ENCODE measurements around the gene CABP4.

Gene CABP4

DNA sequence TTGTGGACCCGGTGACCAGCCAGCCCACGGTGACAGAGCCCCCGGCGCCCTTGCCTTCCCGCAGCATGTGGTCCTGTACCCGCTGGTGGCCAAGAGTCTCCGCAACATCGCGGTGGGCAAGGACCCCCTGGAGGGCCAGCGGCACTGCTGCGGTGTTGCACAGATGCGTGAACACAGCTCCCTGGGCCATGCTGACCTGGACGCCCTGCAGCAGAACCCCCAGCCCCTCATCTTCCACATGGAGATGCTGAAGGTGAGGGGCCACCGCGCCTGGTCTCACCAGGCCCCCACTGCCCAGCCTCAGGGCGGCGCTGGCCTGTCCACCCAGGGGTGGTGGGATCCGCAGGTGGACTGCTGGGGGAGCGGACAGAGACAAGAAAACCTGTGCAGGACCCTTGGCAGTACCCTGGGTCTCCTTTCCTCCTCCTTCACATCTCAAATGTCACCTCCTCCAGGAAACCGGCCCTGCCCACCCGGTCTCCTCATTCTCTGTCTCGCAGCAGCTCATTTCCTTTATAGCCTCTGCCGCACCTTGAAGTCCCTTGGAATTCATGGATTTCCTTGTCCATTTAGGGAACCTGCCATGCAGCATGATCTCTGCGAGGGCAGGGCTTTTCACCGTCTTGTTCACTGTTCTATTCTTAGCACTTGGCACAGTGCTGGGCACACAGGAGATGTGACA, 34.2 kb downstream of the CABP4 start:
- 93% methylated on average over 25 of the region's 25 CpGs for WGBS

DNA sequence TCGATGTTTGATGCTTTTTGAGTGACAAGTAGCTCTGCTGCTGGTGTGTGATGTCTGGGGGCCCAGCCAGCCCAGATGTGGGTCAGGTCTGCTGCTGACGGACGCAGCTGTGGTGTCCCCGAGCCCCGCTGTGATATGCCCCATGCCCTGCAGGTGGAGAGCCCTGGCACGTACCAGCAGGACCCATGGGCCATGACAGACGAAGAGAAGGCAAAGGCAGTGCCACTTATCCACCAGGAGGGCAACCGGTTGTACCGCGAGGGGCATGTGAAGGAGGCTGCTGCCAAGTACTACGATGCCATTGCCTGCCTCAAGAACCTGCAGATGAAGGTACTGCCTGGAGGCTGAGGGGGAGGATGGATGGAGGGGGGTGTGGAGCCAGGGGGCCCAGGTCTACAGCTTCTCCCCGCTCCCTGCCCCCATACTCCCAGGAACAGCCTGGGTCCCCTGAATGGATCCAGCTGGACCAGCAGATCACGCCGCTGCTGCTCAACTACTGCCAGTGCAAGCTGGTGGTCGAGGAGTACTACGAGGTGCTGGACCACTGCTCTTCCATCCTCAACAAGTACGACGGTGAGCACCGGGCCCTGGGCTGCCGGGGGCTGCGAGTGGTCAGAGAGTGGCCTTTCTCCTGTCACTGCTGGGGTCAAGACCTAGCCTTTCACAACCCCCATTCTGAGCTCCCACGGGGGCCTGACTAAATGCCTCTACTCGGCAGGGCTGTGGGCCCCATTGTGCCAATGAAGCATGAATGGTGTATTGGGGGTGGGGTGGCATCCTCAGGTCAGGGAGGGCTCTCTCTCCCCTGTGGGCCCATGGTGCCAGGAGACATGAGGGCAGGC, 35.0 kb downstream of the CABP4 start:
- Histone ChIP-seq H3K9me3 (ENCODE audit: control insufficient read depth, low read length) (no peaks in the 10 kb centered on the region), H2BK15ac (ENCODE audit: low read depth, poor library complexity, severe bottlenecking) (no peak overlapping the region), H3K27me3 (ENCODE audit: control insufficient read depth in 1 of 2, insufficient read depth in 1 of 2, low read length in 2 of 2) (no peaks in the 10 kb centered on the region), H3K79me1 (replicated peaks; ENCODE audit: low read length, poor library complexity, severe bottlenecking) (peaks cover 32% of the 10 kb centered on the region), H3K4ac (ENCODE audit: low read depth in 1 of 2, low read length in 2 of 2) (no peak overlapping the region), H3K27ac (ENCODE audit: low read length, poor library complexity, severe bottlenecking) (peak overlapping the region; percentile 1), H2AK5ac (ENCODE audit: low read length, severe bottlenecking) (no peak overlapping the region), H2AFZ (ENCODE audit: low read depth, low read length) (no peak overlapping the region), H3K4me1 (ENCODE audit: control insufficient read depth, insufficient read depth, low read depth, low read length) (peaks cover 13% of the 10 kb centered on the region), H3K36me3 (ENCODE audit: control insufficient read depth in 1 of 2, insufficient read depth in 2 of 2, low read depth in 1 of 2, low read length in 2 of 2) (peaks cover 37 to 76% of the 10 kb centered on the region in 2 experiments), H3K14ac (ENCODE audit: low read length in 2 of 2) (no peak overlapping the region), H3K18ac (ENCODE audit: low read depth in 1 of 2, low read length in 2 of 2) (no peak overlapping the region), H3K4me2 (ENCODE audit: low read length, poor library complexity, severe bottlenecking) (no peak overlapping the region), H3K23ac (ENCODE audit: low read length in 2 of 2) (no peak overlapping the region), H2BK12ac (ENCODE audit: low read length in 2 of 2) (no peak overlapping the region), H2BK120ac (ENCODE audit: low read depth, low read length) (no peak overlapping the region), H3K9ac (ENCODE audit: low read length) (no peak overlapping the region), H4K91ac (ENCODE audit: low read length) (no peak overlapping the region), H3K4me3 (ENCODE audit: insufficient read depth in 1 of 2, low read depth in 1 of 2, low read length in 2 of 2) (no peak overlapping the region), H4K8ac (ENCODE audit: low read length) (no peak overlapping the region), H2BK5ac (ENCODE audit: low read depth, low read length, poor library complexity, severe bottlenecking) (no peak overlapping the region)
- DNase-seq: no peak
- 98% methylated on average over 22 of the region's 23 CpGs for WGBS

More for the DNA sequence above, 34.2 kb downstream of the CABP4 start:
- Histone ChIP-seq H3K4me2 (ENCODE audit: low read length, poor library complexity, severe bottlenecking) (no peak overlapping the region), H2BK12ac (ENCODE audit: low read length in 2 of 2) (no peak overlapping the region), H2BK120ac (ENCODE audit: low read depth, low read length) (no peak overlapping the region), H2BK15ac (ENCODE audit: low read depth, poor library complexity, severe bottlenecking) (no peak overlapping the region), H3K79me1 (replicated peaks; ENCODE audit: low read length, poor library complexity, severe bottlenecking) (peaks cover 31% of the 10 kb centered on the region), H3K27ac (ENCODE audit: low read length, poor library complexity, severe bottlenecking) (no peak overlapping the region), H2AFZ (ENCODE audit: low read depth, low read length) (no peak overlapping the region), H3K27me3 (ENCODE audit: control insufficient read depth in 1 of 2, insufficient read depth in 1 of 2, low read length in 2 of 2) (no peaks in the 10 kb centered on the region), H4K8ac (ENCODE audit: low read length) (no peak overlapping the region), H2BK5ac (ENCODE audit: low read depth, low read length, poor library complexity, severe bottlenecking) (no peak overlapping the region), H3K9ac (ENCODE audit: low read length) (no peak overlapping the region), H3K18ac (ENCODE audit: low read depth in 1 of 2, low read length in 2 of 2) (no peak overlapping the region), H3K4me3 (ENCODE audit: insufficient read depth in 1 of 2, low read depth in 1 of 2, low read length in 2 of 2) (no peak overlapping the region), H3K36me3 (ENCODE audit: control insufficient read depth in 1 of 2, insufficient read depth in 2 of 2, low read depth in 1 of 2, low read length in 2 of 2) (peaks cover 41 to 75% of the 10 kb centered on the region in 2 experiments), H4K91ac (ENCODE audit: low read length) (no peak overlapping the region), H3K23ac (ENCODE audit: low read length in 2 of 2) (no peak overlapping the region), H3K9me3 (ENCODE audit: control insufficient read depth, low read length) (no peaks in the 10 kb centered on the region), H3K14ac (ENCODE audit: low read length in 2 of 2) (no peak overlapping the region), H2AK5ac (ENCODE audit: low read length, severe bottlenecking) (no peak overlapping the region), H3K4ac (ENCODE audit: low read depth in 1 of 2, low read length in 2 of 2) (no peak overlapping the region), H3K4me1 (ENCODE audit: control insufficient read depth, insufficient read depth, low read depth, low read length) (peaks cover 18% of the 10 kb centered on the region)
- DNase-seq: no peak

DNA sequence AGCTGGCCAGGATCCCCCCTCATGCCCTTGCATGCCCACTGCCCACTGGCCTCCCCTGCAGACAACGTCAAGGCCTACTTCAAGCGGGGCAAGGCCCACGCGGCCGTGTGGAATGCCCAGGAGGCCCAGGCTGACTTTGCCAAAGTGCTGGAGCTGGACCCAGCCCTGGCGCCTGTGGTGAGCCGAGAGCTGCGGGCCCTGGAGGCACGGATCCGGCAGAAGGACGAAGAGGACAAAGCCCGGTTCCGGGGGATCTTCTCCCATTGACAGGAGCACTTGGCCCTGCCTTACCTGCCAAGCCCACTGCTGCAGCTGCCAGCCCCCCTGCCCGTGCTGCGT, 35.5 kb downstream of the CABP4 start:
- no peak overlapping the region for H3K18ac ChIP-seq (ENCODE audit: low read depth in 1 of 2, low read length in 2 of 2)
- no peak overlapping the region for H2AFZ ChIP-seq (ENCODE audit: low read depth, low read length)
- H3K36me3 ChIP-seq (ENCODE audit: control insufficient read depth in 1 of 2, insufficient read depth in 2 of 2, low read depth in 1 of 2, low read length in 2 of 2): peaks cover 37 to 82% of the 10 kb centered on the region in 2 experiments
- H2BK12ac ChIP-seq (ENCODE audit: low read length in 2 of 2): no peak overlapping the region
- H3K9ac ChIP-seq (ENCODE audit: low read length): no peak overlapping the region
- no peak overlapping the region for H3K14ac ChIP-seq (ENCODE audit: low read length in 2 of 2)
- peak overlapping the region; percentile 1 for H3K27ac ChIP-seq (ENCODE audit: low read length, poor library complexity, severe bottlenecking)
- no peak overlapping the region for H2BK15ac ChIP-seq (ENCODE audit: low read depth, poor library complexity, severe bottlenecking)
- no peak overlapping the region for H3K4me2 ChIP-seq (ENCODE audit: low read length, poor library complexity, severe bottlenecking)
- peaks cover 14% of the 10 kb centered on the region for H3K4me1 ChIP-seq (ENCODE audit: control insufficient read depth, insufficient read depth, low read depth, low read length)
- no peaks in the 10 kb centered on the region for H3K9me3 ChIP-seq (ENCODE audit: control insufficient read depth, low read length)
- no peak overlapping the region for H4K8ac ChIP-seq (ENCODE audit: low read length)
- H4K91ac ChIP-seq (ENCODE audit: low read length): no peak overlapping the region
- no peak overlapping the region for H2AK5ac ChIP-seq (ENCODE audit: low read length, severe bottlenecking)
- WGBS: 98% methylated on average over 15 of the region's 15 CpGs
- H3K4ac ChIP-seq (ENCODE audit: low read depth in 1 of 2, low read length in 2 of 2): no peak overlapping the region
- no peak overlapping the region for H2BK5ac ChIP-seq (ENCODE audit: low read depth, low read length, poor library complexity, severe bottlenecking)
- no peak overlapping the region for H2BK120ac ChIP-seq (ENCODE audit: low read depth, low read length)
- H3K79me1 ChIP-seq (replicated peaks; ENCODE audit: low read length, poor library complexity, severe bottlenecking): peaks cover 34% of the 10 kb centered on the region
- no peak overlapping the region for H3K4me3 ChIP-seq (ENCODE audit: insufficient read depth in 1 of 2, low read depth in 1 of 2, low read length in 2 of 2)
- H3K23ac ChIP-seq (ENCODE audit: low read length in 2 of 2): no peak overlapping the region
- no peaks in the 10 kb centered on the region for H3K27me3 ChIP-seq (ENCODE audit: control insufficient read depth in 1 of 2, insufficient read depth in 1 of 2, low read length in 2 of 2)
- DNase-seq: no peak

DNA sequence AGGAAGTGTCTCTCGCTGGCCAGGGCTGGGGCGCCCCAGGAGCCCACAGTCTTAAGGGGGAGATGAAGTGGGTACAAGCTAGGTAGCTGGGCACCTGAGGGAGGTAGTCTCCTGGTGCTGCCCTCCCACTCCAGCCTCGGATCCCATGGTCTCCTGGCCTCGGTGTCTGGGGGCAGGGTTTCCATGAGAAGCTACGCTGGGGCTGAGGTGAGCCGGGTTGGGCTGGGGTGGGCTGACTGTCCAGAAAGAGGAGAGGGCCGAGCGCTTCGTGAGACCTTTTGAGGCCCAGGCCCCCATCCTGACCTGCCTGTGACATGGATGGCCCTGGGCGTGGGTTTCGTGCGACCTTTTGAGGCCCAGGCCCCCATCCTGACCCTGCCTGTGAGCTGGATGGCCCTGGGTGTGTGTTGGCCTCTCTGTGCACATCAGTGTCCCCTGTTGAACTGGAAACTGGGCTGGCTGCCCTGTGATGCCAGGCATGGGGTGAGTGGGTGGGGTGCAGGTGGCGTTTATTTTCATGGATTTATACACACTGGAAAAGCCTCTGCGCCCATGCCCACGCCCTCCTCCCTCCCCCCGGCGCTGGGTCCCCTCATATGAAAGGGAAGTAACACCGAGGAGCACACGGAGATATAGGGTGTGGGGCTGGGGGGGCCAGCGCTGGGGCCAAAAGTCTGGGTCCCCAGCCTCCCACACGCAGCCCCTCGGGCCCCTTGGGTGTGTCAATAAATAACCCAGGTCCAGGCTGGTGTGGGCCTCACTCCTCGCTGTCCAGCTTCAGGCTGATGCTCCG, 36.3 kb downstream of the CABP4 start:
- WGBS: 90% methylated on average over 24 of the region's 24 CpGs
- Histone ChIP-seq H4K91ac (ENCODE audit: low read length) (no peak overlapping the region), H2AK5ac (ENCODE audit: low read length, severe bottlenecking) (no peak overlapping the region)

More for the DNA sequence above, 36.3 kb downstream of the CABP4 start:
- no peak overlapping the region for H3K18ac ChIP-seq (ENCODE audit: low read depth in 1 of 2, low read length in 2 of 2)
- H3K27ac ChIP-seq (ENCODE audit: low read length, poor library complexity, severe bottlenecking): no peak overlapping the region
- H3K4me3 ChIP-seq (ENCODE audit: insufficient read depth in 1 of 2, low read depth in 1 of 2, low read length in 2 of 2): no peak overlapping the region
- H2AFZ ChIP-seq (ENCODE audit: low read depth, low read length): no peak overlapping the region
- H2BK5ac ChIP-seq (ENCODE audit: low read depth, low read length, poor library complexity, severe bottlenecking): no peak overlapping the region
- no peak overlapping the region for H2BK120ac ChIP-seq (ENCODE audit: low read depth, low read length)
- H3K9me3 ChIP-seq (ENCODE audit: control insufficient read depth, low read length): no peaks in the 10 kb centered on the region
- H3K9ac ChIP-seq (ENCODE audit: low read length): no peak overlapping the region
- H3K23ac ChIP-seq (ENCODE audit: low read length in 2 of 2): no peak overlapping the region
- H3K4me1 ChIP-seq (ENCODE audit: control insufficient read depth, insufficient read depth, low read depth, low read length): peaks cover 12% of the 10 kb centered on the region
- no peak overlapping the region for H3K4me2 ChIP-seq (ENCODE audit: low read length, poor library complexity, severe bottlenecking)
- no peak overlapping the region for H2BK12ac ChIP-seq (ENCODE audit: low read length in 2 of 2)
- H2BK15ac ChIP-seq (ENCODE audit: low read depth, poor library complexity, severe bottlenecking): no peak overlapping the region
- H3K36me3 ChIP-seq (ENCODE audit: control insufficient read depth in 1 of 2, insufficient read depth in 2 of 2, low read depth in 1 of 2, low read length in 2 of 2): peaks cover 37 to 90% of the 10 kb centered on the region in 2 experiments
- H3K4ac ChIP-seq (ENCODE audit: low read depth in 1 of 2, low read length in 2 of 2): no peak overlapping the region
- no peak for DNase-seq
- H3K27me3 ChIP-seq (ENCODE audit: control insufficient read depth in 1 of 2, insufficient read depth in 1 of 2, low read length in 2 of 2): no peaks in the 10 kb centered on the region
- H4K8ac ChIP-seq (ENCODE audit: low read length): no peak overlapping the region
- peaks cover 37% of the 10 kb centered on the region for H3K79me1 ChIP-seq (replicated peaks; ENCODE audit: low read length, poor library complexity, severe bottlenecking)
- H3K14ac ChIP-seq (ENCODE audit: low read length in 2 of 2): no peak overlapping the region

All from mesenchymal stem cell (in vitro differentiated cells and primary cell).